Activated T-helper 17 cell treated with anti-CD3 and anti-CD28 coated beads, Interleukin-2, amount 50 U/mL, for 72 hours (primary cell): ENCODE measurements around the gene TP53RK. TPM values are rescaled to one million over a fixed set of nuclear protein-coding genes. Genes with fewer than 3 reads are reported as not detected.

Experiments
- ATAC-seq: fragments of 150-1000 bp; cut with Tn5 transposase; replicated peaks from 2 replicates; pipeline ENCODE4 v1.10.0; 2021; ENCODE audit warnings: mild to moderate bottlenecking, moderate library complexity
- H3K27ac Mint-ChIP-seq: one replicate; pipeline ENCODE4 v1.8.0; 2022; ENCODE audit warnings: mixed read lengths
- H3K27me3 Mint-ChIP-seq: one replicate; pipeline ENCODE4 v1.8.0; 2022; ENCODE audit warnings: mixed read lengths
- H3K36me3 Mint-ChIP-seq: one replicate; pipeline ENCODE4 v1.8.0; 2022; ENCODE audit warnings: low read depth, mild to moderate bottlenecking, mixed read lengths
- H3K4me1 Mint-ChIP-seq: one replicate; pipeline ENCODE4 v1.8.0; 2022; ENCODE audit warnings: mixed read lengths
- H3K4me3 Mint-ChIP-seq: one replicate; pipeline ENCODE4 v1.8.0; 2022; ENCODE audit warnings: mild to moderate bottlenecking, mixed read lengths
- H3K9me3 Mint-ChIP-seq: one replicate; pipeline ENCODE4 v1.8.0; 2022; ENCODE audit warnings: mixed read lengths
- total RNA-seq, 2 donors: library from RNA; stranded (reverse); gene quantifications; one replicate each; pipeline ENCODE4 v1.2.3, GENCODE V29; 2022

Gene TP53RK
- total RNA-seq, 2 donors from 2014 or later: 11.9 to 16.7 TPM

DNA sequence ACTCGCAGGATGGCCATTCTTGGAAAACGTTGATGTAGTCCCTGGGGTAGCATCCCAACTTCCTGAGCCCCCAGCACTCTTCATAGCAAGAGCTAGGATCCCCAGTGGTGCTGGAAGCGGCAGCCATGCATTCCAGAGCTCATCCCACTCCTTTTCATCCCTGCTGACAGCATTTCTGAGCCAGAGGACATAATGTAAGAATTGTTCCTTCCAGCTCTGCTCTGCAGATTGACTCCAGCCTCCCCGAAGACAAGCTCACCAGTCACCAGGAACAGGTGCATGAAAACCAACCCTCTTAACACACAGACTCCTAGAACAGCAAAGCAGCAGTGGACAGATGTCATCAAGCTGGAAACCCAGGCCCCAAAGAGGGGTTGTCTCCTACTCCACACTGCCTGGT, 41.8 kb downstream of the TP53RK start:
- no peak overlapping the region for H3K4me3 Mint-ChIP-seq
- no peaks in the 10 kb centered on the region for H3K4me1 Mint-ChIP-seq
- H3K36me3 Mint-ChIP-seq: no peaks in the 10 kb centered on the region
- H3K27me3 Mint-ChIP-seq: peaks cover 29% of the 10 kb centered on the region
- no peaks in the 10 kb centered on the region for H3K9me3 Mint-ChIP-seq
- ATAC-seq: no peak
- H3K27ac Mint-ChIP-seq: no peak overlapping the region

DNA sequence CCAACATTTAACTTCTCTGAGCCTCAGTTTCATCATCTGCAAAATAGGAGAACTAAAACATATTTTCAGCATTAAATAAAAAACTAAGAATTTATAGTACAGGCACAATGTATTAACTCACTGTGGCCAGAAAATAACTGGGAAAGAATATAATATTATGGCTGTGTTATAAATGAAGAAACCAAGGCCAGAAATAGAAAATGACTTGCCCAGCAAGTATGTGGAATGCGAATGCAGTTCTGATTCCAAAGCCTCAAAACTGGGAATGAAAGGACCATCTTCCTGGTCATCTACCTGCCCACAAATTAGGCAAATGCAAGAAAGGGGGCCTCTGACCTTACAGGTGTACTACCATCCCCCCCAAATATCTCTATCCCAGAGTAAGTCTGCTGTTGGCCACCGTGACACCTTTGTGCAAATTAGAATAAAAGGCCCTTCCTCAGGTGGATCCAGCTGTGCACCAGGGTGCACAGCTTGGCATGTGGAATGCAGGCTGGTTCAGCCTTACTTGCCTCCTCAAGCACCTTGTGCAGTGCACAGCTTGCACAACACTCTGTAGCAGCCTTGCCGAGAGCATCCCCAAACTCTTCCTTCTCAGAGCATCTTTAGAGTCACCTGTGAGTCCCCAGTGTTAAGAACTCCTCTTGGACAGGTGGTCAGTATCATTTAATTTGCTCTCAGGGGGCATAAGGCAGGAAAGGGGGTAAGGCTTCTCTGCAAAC, 42.4 kb downstream of the TP53RK start:
- Mint-ChIP-seq H3K4me1 (no peaks in the 10 kb centered on the region), H3K36me3 (no peaks in the 10 kb centered on the region), H3K27me3 (peaks cover 26% of the 10 kb centered on the region), H3K9me3 (no peaks in the 10 kb centered on the region), H3K27ac (no peak overlapping the region), H3K4me3 (no peak overlapping the region)
- no peak for ATAC-seq

DNA sequence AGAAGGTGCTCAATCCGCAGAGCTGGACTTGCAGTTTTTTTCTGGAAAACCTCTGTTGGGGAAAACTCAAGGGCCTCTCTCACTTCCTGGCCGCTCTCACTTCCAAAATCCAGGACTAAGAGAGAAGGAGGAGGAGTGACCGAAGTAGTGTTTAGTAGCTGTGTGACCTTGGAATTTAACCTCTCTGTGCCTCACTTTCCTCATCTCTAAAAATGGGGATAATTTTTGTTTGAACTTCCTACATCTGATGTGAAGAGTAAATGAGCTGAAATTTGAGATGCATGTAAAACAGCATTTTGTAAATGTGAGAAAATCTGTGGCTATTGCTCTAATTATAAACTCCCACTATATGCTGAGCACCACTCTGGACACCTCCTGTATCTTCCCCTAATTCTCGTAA, 43.1 kb downstream of the TP53RK start:
- H3K9me3 Mint-ChIP-seq: no peaks in the 10 kb centered on the region
- no peaks in the 10 kb centered on the region for H3K36me3 Mint-ChIP-seq
- H3K27ac Mint-ChIP-seq: no peak overlapping the region
- H3K27me3 Mint-ChIP-seq: peaks cover 27% of the 10 kb centered on the region
- H3K4me3 Mint-ChIP-seq: no peak overlapping the region
- ATAC-seq: no peak
- H3K4me1 Mint-ChIP-seq: no peaks in the 10 kb centered on the region

DNA sequence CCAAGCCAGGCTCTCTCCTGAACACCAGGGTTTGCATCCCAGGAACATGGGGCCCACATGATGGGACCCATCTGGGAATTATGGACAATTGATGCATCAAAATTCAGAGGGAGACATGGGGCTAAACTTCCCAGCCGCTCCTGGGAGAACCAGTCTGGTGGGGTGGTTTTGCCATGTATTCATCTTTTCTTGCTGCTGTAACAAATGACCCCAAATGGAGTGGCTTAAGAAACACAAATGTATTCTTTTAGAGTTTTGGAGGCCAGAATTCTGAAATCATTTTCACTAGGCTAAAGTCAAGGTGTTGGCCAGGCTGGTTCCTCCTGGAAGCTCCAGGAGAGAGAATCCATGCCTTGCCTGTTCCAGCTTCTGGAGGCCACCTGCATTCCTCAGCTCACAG, 44.5 kb downstream of the TP53RK start:
- Mint-ChIP-seq H3K4me3 (no peak overlapping the region), H3K4me1 (no peaks in the 10 kb centered on the region), H3K27ac (no peak overlapping the region), H3K36me3 (no peaks in the 10 kb centered on the region), H3K9me3 (no peaks in the 10 kb centered on the region), H3K27me3 (peaks cover 14% of the 10 kb centered on the region)
- ATAC-seq: no peak

DNA sequence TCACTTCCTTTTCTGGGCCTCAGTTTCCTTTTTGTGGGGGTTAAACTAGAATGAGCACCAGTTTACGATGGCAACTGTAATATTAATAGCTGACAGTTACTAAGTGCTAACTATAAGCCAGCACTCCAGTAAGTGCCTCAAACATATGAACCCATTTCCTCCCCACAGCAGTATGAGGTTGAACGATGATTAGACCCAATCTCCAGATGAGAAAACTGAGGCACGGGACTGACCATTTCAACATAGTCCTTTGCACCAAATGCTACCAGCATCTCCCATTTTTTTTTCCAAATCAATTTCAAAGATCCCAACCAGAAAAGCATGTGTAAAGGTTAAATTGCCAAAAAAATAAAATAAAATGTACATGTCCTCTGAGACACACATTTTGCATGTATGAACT, 45.1 kb downstream of the TP53RK start:
- Mint-ChIP-seq H3K36me3 (no peaks in the 10 kb centered on the region), H3K4me3 (no peak overlapping the region), H3K4me1 (no peaks in the 10 kb centered on the region), H3K27me3 (peaks cover 16% of the 10 kb centered on the region), H3K9me3 (no peaks in the 10 kb centered on the region), H3K27ac (no peak overlapping the region)
- no peak for ATAC-seq

DNA sequence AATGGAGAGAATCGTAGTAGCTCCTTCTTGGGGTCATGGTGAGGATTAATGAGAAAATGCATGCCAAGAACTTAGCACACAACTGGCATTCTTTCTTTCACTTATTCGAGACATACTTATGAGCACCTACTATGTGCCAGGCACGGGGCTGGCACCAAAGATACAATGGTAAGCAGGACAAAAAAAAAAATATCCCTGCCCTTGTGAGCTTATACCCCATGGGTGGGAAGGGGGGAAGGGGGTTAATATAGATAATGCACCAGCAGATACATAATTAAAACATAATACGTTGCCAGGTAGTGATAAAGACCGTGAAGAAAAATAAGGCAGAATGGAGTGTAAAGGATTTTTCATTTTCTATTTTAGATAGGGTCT, 46.3 kb downstream of the TP53RK start:
- H3K4me1 Mint-ChIP-seq: no peaks in the 10 kb centered on the region
- H3K27me3 Mint-ChIP-seq: peaks cover 16% of the 10 kb centered on the region
- H3K9me3 Mint-ChIP-seq: no peaks in the 10 kb centered on the region
- ATAC-seq: no peak
- H3K4me3 Mint-ChIP-seq: no peak overlapping the region
- no peaks in the 10 kb centered on the region for H3K36me3 Mint-ChIP-seq
- H3K27ac Mint-ChIP-seq: no peak overlapping the region

DNA sequence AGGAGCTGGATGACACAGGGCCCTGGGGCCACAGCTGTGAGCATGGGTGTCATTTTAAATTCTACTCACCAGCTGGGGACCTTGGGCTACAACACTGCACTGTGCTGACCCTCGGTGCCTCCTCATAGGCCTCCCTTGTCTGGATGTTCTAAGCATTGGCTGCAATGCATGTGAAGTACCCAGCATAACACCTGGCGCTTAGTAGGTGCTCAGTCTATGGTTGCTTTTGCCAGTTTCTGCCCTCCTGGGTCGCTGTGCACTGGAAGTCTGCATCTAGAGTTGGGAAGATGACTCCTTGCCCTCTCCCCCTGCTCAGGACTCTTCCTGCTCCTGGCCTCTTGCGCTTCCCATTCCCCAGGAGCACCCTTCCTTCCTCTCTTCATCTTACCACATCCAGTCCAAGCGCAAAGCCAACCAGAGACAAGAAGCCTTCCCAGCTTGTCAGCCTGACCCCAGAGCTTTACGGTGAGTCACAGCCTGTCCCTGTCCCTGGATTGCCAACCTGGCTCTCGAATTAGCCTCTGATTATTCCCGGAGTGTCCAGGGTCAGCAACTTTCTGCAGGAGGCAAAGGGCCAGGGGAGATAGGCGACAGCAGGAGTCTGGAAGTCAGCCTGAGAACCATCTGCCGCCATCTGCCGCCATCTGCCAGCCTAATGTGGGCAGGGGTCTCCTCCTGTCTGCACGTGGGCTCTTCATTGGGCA, 46.8 kb downstream of the TP53RK start:
- no peak for ATAC-seq
- Mint-ChIP-seq H3K4me1 (no peaks in the 10 kb centered on the region), H3K27me3 (peaks cover 18% of the 10 kb centered on the region), H3K36me3 (no peaks in the 10 kb centered on the region), H3K27ac (no peak overlapping the region), H3K9me3 (no peaks in the 10 kb centered on the region), H3K4me3 (no peak overlapping the region)

DNA sequence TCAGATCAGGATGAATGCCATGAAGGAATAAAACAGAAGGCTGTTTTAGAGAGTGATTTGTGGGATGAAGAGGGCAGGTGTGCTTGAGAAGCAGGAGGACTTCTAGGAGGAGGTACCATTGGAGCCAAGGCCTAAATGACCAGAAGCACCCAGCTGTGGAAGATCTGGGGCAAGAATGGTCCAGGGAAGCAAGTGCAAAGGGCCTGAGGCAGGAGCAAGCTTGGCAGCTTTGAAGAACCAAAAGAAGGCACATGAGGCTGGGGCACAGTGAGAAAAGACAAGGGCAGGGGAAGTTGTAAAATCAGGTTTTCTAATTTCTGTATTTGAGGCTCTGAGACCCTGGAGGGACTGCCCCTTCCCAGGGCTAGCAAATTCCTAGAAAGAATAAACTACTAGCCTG, 47.8 kb downstream of the TP53RK start:
- Mint-ChIP-seq H3K27ac (no peak overlapping the region), H3K27me3 (peaks cover 18% of the 10 kb centered on the region), H3K9me3 (no peaks in the 10 kb centered on the region), H3K36me3 (no peaks in the 10 kb centered on the region), H3K4me3 (no peak overlapping the region), H3K4me1 (no peaks in the 10 kb centered on the region)
- ATAC-seq: no peak

DNA sequence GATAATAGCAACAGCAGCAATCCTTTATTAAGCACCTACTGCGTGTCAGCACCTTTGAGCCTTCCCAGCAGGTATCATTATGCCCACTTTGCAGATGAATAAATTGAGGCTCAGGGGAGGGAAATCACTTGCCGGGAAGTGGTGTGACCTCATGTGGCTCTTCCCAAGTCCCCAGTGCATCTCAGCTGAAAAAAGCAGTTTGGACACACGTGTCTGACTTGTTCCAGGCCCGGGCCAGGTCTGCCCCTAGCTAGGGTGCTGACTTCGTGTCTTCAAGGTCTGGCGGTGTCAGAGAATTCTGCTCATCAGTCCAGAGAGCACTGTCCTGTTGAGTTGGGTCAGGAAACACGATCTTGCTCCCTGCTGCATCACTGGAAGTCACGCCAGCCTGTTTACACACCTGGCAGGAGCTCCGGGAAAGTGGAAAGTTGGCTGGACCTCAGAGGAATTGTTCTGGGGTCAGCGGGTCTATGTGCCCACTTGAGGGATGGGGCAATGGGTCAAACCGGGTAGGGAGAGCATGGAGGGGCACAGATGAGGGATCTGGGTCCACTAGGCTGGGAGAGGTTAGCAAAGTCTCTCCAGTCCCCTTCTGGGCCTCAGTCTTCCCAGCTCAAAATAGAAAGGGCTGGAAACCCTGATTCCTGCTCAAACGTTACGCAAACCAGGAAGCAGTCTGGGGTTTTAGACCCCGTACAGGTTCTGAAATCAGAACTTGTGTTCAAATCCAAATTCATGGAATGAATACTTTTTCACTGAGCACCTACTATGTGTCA, 48.5 kb downstream of the TP53RK start:
- no peaks in the 10 kb centered on the region for H3K4me1 Mint-ChIP-seq
- H3K4me3 Mint-ChIP-seq: no peak overlapping the region
- ATAC-seq: no peak

DNA sequence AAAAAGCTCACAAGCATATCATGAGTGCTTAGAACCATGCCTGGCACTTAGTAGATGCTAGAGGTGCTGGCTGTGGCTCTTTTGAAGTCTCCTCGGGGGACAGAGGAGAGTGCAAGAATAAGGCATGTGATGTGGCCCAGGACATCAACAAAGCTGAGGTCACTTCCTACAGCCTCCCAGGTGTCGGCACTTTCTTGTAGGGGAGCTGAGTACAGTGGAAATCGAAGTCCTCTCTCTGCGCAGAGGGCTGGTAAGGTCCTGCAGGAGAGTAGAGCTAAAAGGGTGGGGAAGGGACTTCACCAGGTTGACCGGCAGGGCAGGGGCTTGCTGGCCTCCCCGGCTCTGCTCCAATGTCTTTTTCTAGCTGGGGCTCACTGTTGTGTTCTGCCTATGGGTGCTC, 49.2 kb downstream of the TP53RK start:
- no peaks in the 10 kb centered on the region for H3K4me1 Mint-ChIP-seq
- H3K27ac Mint-ChIP-seq: no peak overlapping the region
- ATAC-seq: no peak
- no peak overlapping the region for H3K4me3 Mint-ChIP-seq
- peaks cover 22% of the 10 kb centered on the region for H3K27me3 Mint-ChIP-seq
- H3K36me3 Mint-ChIP-seq: no peaks in the 10 kb centered on the region
- no peaks in the 10 kb centered on the region for H3K9me3 Mint-ChIP-seq

More for the DNA sequence above, 48.5 kb downstream of the TP53RK start:
- Mint-ChIP-seq H3K27ac (no peak overlapping the region), H3K36me3 (no peaks in the 10 kb centered on the region), H3K9me3 (no peaks in the 10 kb centered on the region), H3K27me3 (peaks cover 23% of the 10 kb centered on the region)

DNA sequence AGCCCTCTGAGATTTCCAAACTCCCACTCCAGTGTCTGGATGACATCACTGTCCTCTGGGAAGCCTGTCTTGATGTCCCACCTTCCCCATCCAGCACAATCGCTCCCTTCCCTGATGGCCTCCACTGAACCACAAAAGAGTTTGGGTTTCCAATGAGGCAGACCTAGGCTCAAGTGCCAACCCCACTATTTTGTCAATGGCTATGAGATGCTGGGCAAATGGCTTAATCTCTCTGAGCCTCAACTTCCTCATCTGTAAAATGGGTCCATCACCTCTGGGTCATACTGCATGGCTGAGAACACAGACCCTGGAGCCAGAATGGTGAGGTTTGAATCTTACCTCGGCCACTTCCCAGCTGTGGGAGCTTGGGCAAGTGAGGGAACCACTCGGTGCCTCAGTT, 49.7 kb downstream of the TP53RK start:
- Mint-ChIP-seq H3K4me1 (no peaks in the 10 kb centered on the region), H3K4me3 (no peak overlapping the region), H3K27me3 (peaks cover 24% of the 10 kb centered on the region), H3K9me3 (no peaks in the 10 kb centered on the region), H3K36me3 (no peaks in the 10 kb centered on the region), H3K27ac (no peak overlapping the region)
- ATAC-seq: no peak

DNA sequence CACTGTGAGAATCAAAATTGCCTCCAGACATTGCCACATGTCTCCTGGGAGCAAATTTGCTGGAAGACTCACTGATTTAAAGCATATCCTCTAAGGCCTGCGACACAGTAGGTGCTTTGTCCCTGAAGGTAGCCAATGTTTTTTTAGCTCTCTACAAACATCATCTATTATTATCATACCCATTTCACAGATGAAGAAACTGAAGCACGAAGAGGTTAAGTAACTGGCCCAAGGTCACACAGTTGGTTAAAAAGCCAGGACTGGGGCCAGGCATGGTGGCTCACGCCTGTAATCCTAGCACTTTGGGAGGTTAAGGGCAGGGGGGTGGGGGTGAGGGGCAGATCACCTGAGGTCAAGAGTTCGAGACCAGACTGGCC, 50.4 kb downstream of the TP53RK start:
- no peak for ATAC-seq
- no peaks in the 10 kb centered on the region for H3K36me3 Mint-ChIP-seq
- no peaks in the 10 kb centered on the region for H3K4me1 Mint-ChIP-seq
- no peak overlapping the region for H3K27ac Mint-ChIP-seq
- no peak overlapping the region for H3K4me3 Mint-ChIP-seq
- H3K27me3 Mint-ChIP-seq: peaks cover 24% of the 10 kb centered on the region
- H3K9me3 Mint-ChIP-seq: no peaks in the 10 kb centered on the region

DNA sequence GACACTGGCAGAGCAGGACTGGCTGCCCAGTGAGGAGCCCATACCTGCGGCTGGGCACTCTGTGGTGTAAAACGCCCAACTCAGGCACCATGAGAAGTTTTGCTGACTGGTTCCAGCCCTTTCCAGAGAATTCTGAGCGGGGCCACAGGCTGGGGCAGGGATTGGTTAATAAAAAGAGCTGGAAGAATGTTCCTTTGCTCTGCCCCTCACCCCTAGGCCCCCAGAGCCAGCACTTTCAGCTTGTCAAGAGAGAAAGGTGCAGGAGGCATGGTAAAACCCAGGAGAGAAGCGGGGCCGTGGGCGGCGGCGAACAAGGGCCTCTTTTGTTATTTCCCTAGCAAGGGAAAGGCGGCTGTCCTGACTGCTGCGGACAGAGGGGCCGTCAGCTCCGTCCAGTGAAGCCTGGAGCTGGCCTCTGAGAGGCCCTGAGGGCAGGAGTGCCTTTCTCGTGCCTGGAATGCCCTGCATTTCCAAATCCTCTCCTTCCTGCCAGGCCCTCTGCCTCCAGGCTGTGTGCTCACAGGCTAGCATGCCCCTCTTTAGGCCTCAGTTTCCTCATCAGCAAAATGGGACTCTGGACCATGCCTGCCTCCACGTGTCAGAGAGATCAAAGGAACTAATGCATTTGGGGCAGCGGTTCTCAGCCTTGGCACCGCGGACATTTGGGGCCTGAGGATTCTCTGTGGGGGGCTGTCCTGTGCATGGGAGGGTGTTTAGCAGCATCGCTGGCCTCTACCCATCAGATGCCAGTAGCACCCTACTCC, 50.9 kb downstream of the TP53RK start:
- Mint-ChIP-seq H3K4me3 (no peak overlapping the region), H3K36me3 (no peaks in the 10 kb centered on the region), H3K27me3 (peaks cover 23% of the 10 kb centered on the region), H3K4me1 (no peaks in the 10 kb centered on the region), H3K9me3 (no peaks in the 10 kb centered on the region), H3K27ac (no peak overlapping the region)
- no peak for ATAC-seq

DNA sequence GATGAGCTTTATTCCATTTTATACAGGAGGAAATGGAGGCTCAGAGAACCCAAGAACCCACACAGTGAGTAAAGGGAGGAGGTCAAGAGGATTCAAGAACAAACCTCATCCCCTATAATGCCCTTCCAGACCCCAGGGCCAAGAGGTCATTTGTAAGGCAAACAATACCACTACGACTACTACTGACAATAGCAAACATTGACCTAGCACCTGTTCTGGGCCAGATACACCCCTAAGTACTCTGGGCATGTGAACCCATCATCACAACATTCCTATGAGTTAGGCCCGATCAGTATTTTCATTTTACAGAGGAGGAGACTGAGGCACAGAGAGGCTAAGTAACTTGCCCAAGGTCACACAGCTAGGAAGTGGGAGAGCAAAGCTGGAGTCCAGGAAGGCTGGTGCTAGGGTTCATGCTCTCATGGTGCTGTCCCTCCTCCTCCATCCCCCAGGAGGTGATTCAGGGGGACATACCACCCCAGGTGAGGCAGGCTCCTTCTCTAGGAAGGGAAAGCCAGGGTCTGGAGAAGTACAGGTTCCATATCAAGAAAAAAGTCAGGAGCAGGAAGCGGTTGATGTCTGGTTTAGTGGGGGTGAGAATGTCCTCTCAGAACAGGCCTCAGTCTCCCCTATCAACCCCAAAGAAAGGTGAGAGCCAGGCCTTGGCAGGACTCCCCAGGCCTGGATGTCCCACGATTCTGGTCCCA, 51.7 kb downstream of the TP53RK start:
- peaks cover 26% of the 10 kb centered on the region for H3K27me3 Mint-ChIP-seq
- ATAC-seq: no peak
- no peak overlapping the region for H3K27ac Mint-ChIP-seq
- no peak overlapping the region for H3K4me3 Mint-ChIP-seq
- no peaks in the 10 kb centered on the region for H3K36me3 Mint-ChIP-seq
- H3K9me3 Mint-ChIP-seq: no peaks in the 10 kb centered on the region
- no peaks in the 10 kb centered on the region for H3K4me1 Mint-ChIP-seq
